Neural cell (in vitro differentiated cells): Measurements from ENCODE around the gene TBC1D16. TPM values are rescaled to one million over a fixed set of nuclear protein-coding genes. Genes with fewer than 3 reads are reported as not detected.

Experiments used
- H2AFZ ChIP-seq: fragments of 200-600, 300-800 bp; sonication (generic), shearing (Covaris generic); 2 replicates; pipeline ENCODE4 v1.6.0; 2014; ENCODE audit warnings: low read depth, mild to moderate bottlenecking, antibody characterized with exemption, low read length, moderate library complexity
- H3F3A ChIP-seq: fragments of 200-600 bp; shearing (Covaris generic); 2 replicates; pipeline ENCODE4 v1.6.1; 2016; ENCODE audit warnings: mild to moderate bottlenecking, moderate library complexity, mixed read lengths, antibody characterized with exemption, low read length; ENCODE audit not compliant: insufficient read depth, poor library complexity, severe bottlenecking
- H3K27ac ChIP-seq: fragments of 200-600, 300-800 bp; sonication (generic), shearing (Covaris generic); 2 replicates; pipeline ENCODE4 v1.5.1; 2014; ENCODE audit warnings: mild to moderate bottlenecking, low read length, moderate library complexity
- H3K27me3 ChIP-seq: fragments of 300-800, 200-600 bp; sonication (generic), shearing (Covaris generic); 2 replicates; pipeline ENCODE4 v1.6.0; 2014; ENCODE audit warnings: mild to moderate bottlenecking, low read depth, low read length, moderate library complexity; ENCODE audit not compliant: insufficient read depth
- H3K36me3 ChIP-seq: fragments of 300-800, 200-600 bp; sonication (generic), shearing (Covaris generic); 2 replicates; pipeline ENCODE4 v1.5.1; 2014; ENCODE audit warnings: mild to moderate bottlenecking, antibody characterized with exemption, low read length, moderate library complexity; ENCODE audit not compliant: insufficient read depth
- H3K4me2 ChIP-seq: fragments of 300-800, 200-600 bp; sonication (generic), shearing (Covaris generic); 2 replicates; pipeline ENCODE4 v1.6.0; 2014; ENCODE audit warnings: mild to moderate bottlenecking, low read length
- H3K4me3 ChIP-seq: fragments of 300-800, 200-600 bp; sonication (generic), shearing (Covaris generic); 2 replicates; pipeline ENCODE4 v1.5.1; 2014; ENCODE audit warnings: mild to moderate bottlenecking, low read length, moderate library complexity
- H3K79me2 ChIP-seq: fragments of 200-600 bp; shearing (Covaris generic); replicated peaks from 2 replicates; pipeline ENCODE4 v1.6.0; 2014; ENCODE audit warnings: mild to moderate bottlenecking, low read length, moderate library complexity; ENCODE audit not compliant: insufficient read depth
- H3K9ac ChIP-seq: fragments of 300-800, 200-600 bp; sonication (generic), shearing (Covaris generic); 2 replicates; pipeline ENCODE4 v1.6.1; 2016; ENCODE audit warnings: mild to moderate bottlenecking, low read length, mixed read lengths
- H3K9me2 ChIP-seq: fragments of 200-600 bp; shearing (Covaris generic); 2 replicates; pipeline ENCODE4 v1.6.1; 2016; ENCODE audit warnings: mild to moderate bottlenecking, low read length, mixed read lengths; ENCODE audit not compliant: insufficient read depth
- H3K9me3 ChIP-seq: fragments of 200-600, 300-800 bp; sonication (generic), shearing (Covaris generic); 2 replicates; pipeline ENCODE4 v1.6.1; 2016; ENCODE audit warnings: mild to moderate bottlenecking, mixed run types, low read length, moderate library complexity, mixed read lengths
- H4K20me1 ChIP-seq: fragments of 200-600 bp; shearing (Covaris generic); 2 replicates; pipeline ENCODE4 v1.6.1; 2016; ENCODE audit warnings: mild to moderate bottlenecking, mixed run types; ENCODE audit not compliant: insufficient read depth
- EP300 ChIP-seq: fragments of 450-650 bp; conservative IDR thresholded peaks from 2 replicates; pipeline ENCODE4 v1.6.1; 2014; ENCODE audit warnings: antibody characterized with exemption, mild to moderate bottlenecking, moderate library complexity; ENCODE audit not compliant: poor library complexity, severe bottlenecking
- EZH2 ChIP-seq: fragments of 200-600, 300-800 bp; shearing (Covaris generic), sonication (generic); IDR thresholded peaks from 2 replicates; pipeline ENCODE4 v1.6.1; 2014; ENCODE audit warnings: antibody characterized with exemption, low read length, borderline replicate concordance, mild to moderate bottlenecking; ENCODE audit not compliant: insufficient read depth, poor library complexity, severe bottlenecking
- MXI1 ChIP-seq: fragments of 450-650 bp; conservative IDR thresholded peaks from 2 replicates; pipeline ENCODE4 v1.6.1; 2014; ENCODE audit warnings: antibody characterized with exemption, mild to moderate bottlenecking; ENCODE audit not compliant: poor library complexity, severe bottlenecking
- RAD21 ChIP-seq: fragments of 450-650 bp; conservative IDR thresholded peaks from 2 replicates; pipeline ENCODE4 v1.6.1; 2014; ENCODE audit warnings: antibody characterized with exemption, mild to moderate bottlenecking, moderate library complexity
- SMC3 ChIP-seq: fragments of 450-650 bp; conservative IDR thresholded peaks from 2 replicates; pipeline ENCODE4 v1.6.1; 2014; ENCODE audit warnings: antibody characterized with exemption, mild to moderate bottlenecking, moderate library complexity; ENCODE audit not compliant: poor library complexity
- TAF1 ChIP-seq: IDR thresholded peaks from 2 replicates; pipeline ENCODE4 v1.6.1; 2012; ENCODE audit warnings: low read depth
- polyA plus RNA-seq: library from polyadenylated mRNA; depleted of rRNA; stranded (reverse); fragments of >200 nt; gene quantifications from 2 replicates; pipeline ENCODE4 v1.2.3, GENCODE V29; 2014
- TF ChIP-seq, protein P1 (sequence below): fragments of 450-650 bp; IDR thresholded peaks from 2 replicates; pipeline ENCODE4 v1.5.1; 2014; ENCODE audit warnings: antibody characterized with exemption, mild to moderate bottlenecking, moderate library complexity; ENCODE audit not compliant: poor library complexity, severe bottlenecking
- TF ChIP-seq, protein P2 (sequence below): IDR thresholded peaks from 2 replicates; pipeline ENCODE4 v1.6.1; 2012; ENCODE audit warnings: borderline replicate concordance

The TBC1D16 gene
- polyA plus RNA-seq, 1 donor from 2014 or later: 19.8 TPM

DNA sequence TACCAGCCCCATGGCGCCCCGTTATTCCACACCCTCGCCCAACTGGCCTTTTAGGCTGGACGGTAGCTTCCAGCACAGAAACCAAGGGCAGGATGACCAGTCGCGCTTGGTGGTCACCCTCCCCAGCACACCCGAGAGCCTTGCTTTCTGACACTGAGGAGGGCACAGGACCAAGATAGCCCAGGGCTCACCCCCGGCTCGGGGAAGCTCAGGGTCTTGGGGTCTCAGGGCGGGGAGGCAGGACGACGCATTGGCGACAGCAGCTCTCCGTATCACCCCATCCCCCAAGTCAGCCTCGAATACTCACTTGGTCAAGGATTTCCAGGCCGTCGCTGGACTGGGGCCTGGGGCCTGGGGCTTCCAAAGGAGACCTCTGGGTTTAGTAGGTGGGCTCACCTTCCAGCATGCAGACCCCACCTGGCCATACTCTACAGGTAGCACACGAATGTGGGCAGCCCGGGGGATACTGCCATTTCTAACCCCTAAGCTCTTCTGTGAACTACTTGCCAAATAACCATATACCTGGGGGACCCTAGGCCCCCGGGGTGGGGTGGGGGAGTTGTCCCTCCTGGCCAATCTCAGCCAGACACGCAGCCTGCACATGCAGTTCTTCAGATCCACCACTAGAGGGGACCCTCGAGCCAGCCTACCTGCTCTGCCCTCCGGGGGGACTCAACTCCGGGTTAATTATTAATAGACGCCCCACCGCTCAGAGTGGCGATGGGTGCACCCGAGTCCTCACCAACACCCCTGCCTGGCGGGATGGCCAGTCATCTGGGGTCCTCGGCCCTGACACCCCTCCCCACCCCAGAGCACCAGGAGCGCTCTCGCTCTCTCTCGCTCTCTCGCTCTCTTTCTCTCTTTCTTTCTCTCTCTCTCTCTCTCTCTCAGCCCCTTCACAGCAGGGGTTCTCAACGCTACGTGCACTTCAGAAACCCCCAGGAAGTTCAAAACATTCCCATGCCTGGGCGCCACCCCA is 30.0 kb downstream of the TBC1D16 start:
- H3K9me2 ChIP-seq: no peaks in the 10 kb centered on the region
- H3K27me3 ChIP-seq: no peaks in the 10 kb centered on the region
- no peak overlapping the region for H3K27ac ChIP-seq
- TF ChIP-seq, protein P1, sequence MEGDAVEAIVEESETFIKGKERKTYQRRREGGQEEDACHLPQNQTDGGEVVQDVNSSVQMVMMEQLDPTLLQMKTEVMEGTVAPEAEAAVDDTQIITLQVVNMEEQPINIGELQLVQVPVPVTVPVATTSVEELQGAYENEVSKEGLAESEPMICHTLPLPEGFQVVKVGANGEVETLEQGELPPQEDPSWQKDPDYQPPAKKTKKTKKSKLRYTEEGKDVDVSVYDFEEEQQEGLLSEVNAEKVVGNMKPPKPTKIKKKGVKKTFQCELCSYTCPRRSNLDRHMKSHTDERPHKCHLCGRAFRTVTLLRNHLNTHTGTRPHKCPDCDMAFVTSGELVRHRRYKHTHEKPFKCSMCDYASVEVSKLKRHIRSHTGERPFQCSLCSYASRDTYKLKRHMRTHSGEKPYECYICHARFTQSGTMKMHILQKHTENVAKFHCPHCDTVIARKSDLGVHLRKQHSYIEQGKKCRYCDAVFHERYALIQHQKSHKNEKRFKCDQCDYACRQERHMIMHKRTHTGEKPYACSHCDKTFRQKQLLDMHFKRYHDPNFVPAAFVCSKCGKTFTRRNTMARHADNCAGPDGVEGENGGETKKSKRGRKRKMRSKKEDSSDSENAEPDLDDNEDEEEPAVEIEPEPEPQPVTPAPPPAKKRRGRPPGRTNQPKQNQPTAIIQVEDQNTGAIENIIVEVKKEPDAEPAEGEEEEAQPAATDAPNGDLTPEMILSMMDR: peak; percentile 77
- TF ChIP-seq, protein P2, sequence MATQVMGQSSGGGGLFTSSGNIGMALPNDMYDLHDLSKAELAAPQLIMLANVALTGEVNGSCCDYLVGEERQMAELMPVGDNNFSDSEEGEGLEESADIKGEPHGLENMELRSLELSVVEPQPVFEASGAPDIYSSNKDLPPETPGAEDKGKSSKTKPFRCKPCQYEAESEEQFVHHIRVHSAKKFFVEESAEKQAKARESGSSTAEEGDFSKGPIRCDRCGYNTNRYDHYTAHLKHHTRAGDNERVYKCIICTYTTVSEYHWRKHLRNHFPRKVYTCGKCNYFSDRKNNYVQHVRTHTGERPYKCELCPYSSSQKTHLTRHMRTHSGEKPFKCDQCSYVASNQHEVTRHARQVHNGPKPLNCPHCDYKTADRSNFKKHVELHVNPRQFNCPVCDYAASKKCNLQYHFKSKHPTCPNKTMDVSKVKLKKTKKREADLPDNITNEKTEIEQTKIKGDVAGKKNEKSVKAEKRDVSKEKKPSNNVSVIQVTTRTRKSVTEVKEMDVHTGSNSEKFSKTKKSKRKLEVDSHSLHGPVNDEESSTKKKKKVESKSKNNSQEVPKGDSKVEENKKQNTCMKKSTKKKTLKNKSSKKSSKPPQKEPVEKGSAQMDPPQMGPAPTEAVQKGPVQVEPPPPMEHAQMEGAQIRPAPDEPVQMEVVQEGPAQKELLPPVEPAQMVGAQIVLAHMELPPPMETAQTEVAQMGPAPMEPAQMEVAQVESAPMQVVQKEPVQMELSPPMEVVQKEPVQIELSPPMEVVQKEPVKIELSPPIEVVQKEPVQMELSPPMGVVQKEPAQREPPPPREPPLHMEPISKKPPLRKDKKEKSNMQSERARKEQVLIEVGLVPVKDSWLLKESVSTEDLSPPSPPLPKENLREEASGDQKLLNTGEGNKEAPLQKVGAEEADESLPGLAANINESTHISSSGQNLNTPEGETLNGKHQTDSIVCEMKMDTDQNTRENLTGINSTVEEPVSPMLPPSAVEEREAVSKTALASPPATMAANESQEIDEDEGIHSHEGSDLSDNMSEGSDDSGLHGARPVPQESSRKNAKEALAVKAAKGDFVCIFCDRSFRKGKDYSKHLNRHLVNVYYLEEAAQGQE: no peak
- TF ChIP-seq RAD21 (peak; percentile 60), SMC3 (peak; percentile 53)
- H3F3A ChIP-seq: no peaks in the 10 kb centered on the region
- no peak overlapping the region for H3K4me2 ChIP-seq
- H3K9ac ChIP-seq: no peak overlapping the region
- H3K4me3 ChIP-seq: no peak overlapping the region
- H4K20me1 ChIP-seq: no peaks in the 10 kb centered on the region
- H3K9me3 ChIP-seq: no peaks in the 10 kb centered on the region
- no peak overlapping the region for H2AFZ ChIP-seq
- H3K36me3 ChIP-seq: no peaks in the 10 kb centered on the region
- no peaks in the 10 kb centered on the region for H3K79me2 ChIP-seq

GRCh38 chr17:80003969-80004368 is 31.7 kb downstream of the TBC1D16 start:
- H4K20me1 ChIP-seq: no peaks in the 10 kb centered on the region

More at GRCh38 chr17:80003969-80004368, 31.7 kb downstream of the TBC1D16 start:
- Histone ChIP-seq H3K27ac (no peak overlapping the region), H3F3A (no peaks in the 10 kb centered on the region), H3K9ac (no peak overlapping the region), H2AFZ (no peak overlapping the region), H3K4me3 (no peak overlapping the region), H3K36me3 (no peaks in the 10 kb centered on the region), H3K27me3 (no peaks in the 10 kb centered on the region), H3K9me3 (no peaks in the 10 kb centered on the region), H3K4me2 (no peak overlapping the region), H3K79me2 (no peaks in the 10 kb centered on the region), H3K9me2 (no peaks in the 10 kb centered on the region)
- TF ChIP-seq, protein P1: no peak
- TF ChIP-seq MXI1 (no peak), SMC3 (no peak), EZH2 (no peak), TAF1 (no peak), RAD21 (no peak), EP300 (no peak)
- TF ChIP-seq, protein P2: no peak
